Activated CD8-positive, alpha-beta memory T cell treated with anti-CD3 and anti-CD28 coated beads, Interleukin-2, amount 50 U/mL, for 1 hour (primary cell): Measurements from ENCODE around the gene NEU2.
"Not testable (repeated sequence)": the region's sequence is repeated elsewhere in the genome, so short reads cannot be mapped to it uniquely, and the experiment has no call there.

ENCODE experiments used
- DNase-seq: peaks from one replicate; pipeline ENCODE4 v3.0.0-alpha.2; 2020; ENCODE audit errors: extremely low read depth

NEU2 gene

DNA sequence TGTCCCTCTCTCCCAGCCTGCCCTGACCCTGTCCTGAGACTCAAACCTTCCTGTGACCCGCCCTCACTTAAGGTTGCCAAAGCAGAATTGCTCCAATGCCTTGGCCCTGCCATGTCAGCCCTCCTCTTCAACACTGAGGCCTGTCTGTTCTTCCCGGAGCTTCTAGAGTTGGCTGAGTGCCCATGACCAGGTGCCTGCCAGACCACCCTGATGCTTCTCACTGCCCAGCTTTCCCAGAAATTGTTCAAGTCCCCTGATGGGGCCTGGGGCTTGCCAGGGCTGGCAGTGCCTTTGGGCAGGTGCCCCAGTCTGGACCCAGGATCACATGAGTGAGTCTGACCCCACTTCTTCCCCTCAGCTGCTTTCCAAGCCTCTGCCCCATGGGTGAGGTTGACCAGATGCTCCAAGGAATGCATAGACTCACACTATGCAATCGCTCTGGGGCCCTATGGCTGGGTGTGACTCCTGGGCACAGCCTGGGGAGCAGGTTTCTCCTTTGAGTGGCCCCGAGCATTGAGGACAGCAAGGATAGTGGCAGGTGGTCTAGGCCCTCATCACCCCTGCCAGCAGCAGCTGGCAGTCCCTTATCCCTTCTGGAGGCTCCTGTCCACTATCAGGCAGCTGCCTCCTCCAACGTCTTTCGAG is 24.6 kb downstream of the NEU2 start:
- no peak for DNase-seq

DNA sequence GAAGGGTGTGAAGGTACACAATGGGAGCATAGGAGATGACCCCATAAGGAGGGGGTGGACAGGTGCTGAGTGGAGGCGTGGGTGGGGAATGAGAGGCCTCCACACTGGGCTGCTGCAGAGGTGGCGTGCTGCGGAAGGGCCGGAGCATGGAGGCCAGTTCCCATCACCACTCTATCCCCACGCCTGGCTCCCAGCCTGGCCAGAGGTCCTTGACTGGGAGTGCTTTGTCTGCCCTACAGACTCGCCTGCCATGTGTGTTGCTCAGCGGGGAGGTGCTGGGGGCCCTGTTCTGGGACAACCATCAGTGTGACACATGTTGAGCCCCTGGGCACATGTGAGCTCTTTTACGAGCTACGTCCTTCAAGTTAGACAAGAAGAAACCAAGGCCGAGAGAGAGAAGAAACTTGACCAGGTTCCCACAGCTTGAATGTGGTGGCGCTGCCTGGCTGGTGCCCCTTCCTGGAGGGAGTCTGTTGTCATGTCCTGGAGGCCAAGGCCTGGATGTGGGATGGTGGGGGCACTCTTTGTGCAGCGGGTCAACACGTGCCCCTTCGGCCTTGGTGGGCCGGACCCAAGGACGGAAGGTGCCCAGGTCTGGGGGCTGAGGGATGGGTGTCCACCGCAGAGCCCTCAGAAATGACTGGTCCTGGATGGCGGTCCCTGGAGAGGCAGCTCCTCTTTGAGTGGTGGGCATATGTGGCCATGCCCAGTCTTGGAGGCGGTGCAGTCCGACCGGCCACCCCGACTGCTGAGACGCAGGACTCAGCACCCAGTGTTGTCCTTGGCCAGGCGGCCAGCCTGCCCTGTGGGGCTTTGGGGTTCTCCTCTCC is 26.5 kb downstream of the NEU2 start:
- no peak for DNase-seq

- no peak for DNase-seq
Measured at GRCh38 chr2:233059547-233059796, 27.0 kb downstream of the NEU2 start.

DNA sequence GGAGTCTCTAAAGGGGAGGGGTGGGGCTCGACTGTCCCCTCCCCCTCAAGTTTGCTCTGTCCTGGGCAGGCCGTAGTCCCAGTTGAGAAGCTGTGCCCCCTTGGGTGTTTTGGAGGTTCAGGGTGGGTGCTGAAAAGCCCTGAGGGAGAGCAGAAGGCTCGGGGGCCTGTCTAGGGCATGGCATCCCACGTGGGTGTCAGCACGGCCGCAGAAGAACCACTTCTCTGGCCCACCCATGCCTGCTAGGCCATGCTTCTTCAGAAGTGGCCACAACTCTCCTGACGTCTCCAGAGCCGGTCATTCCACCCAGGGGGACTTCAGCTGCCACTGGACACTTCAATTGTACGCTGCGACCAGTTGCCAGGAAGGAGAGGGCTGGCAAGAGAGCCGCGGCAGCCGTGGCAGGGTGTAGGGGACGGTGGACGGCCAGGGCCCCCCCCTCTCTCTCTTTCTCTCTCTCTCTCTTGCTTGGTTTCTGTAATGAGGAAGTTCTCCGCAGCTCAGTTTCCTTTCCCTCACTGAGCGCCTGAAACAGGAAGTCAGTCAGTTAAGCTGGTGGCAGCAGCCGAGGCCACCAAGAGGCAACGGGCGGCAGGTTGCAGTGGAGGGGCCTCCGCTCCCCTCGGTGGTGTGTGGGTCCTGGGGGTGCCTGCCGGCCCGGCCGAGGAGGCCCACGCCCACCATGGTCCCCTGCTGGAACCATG is 27.5 kb downstream of the NEU2 start, which contains the start of gene INPP5D:
Gene INPP5D (plus strand): TSS at position 546 of the 704 bp plus-strand sequence. CDS start 137 bp downstream, at position 683.
- peak; percentile 58 for DNase-seq

GRCh38 chr2:233060501-233060979 is 28.1 kb downstream of the NEU2 start:
- DNase-seq = no peak

- no peak for DNase-seq
Measured at GRCh38 chr2:233060980-233061590, 28.6 kb downstream of the NEU2 start.

GRCh38 chr2:233061591-233062450 is 29.3 kb downstream of the NEU2 start:
- no peak for DNase-seq

GRCh38 chr2:233062451-233062850 is 30.0 kb downstream of the NEU2 start:
- no peak for DNase-seq

DNA sequence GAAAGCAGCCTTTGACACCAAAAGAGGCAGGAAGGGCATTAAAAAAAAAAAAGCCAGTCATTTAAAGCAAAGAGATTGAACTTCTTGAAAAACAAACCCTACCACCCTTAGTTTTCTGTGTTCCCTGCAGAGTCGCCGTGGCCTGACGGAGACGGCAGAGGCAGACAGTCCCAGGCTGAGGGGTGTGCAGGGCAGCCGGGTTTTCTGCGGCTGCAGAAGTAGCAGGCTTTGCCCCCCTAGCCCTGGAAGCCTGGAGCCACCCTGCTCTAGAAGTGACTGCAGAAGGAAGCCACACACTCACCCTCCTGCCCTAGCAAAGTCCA is 30.4 kb downstream of the NEU2 start:
- no peak for DNase-seq

GRCh38 chr2:233063269-233063975 is 30.9 kb downstream of the NEU2 start:
- no peak for DNase-seq

DNA sequence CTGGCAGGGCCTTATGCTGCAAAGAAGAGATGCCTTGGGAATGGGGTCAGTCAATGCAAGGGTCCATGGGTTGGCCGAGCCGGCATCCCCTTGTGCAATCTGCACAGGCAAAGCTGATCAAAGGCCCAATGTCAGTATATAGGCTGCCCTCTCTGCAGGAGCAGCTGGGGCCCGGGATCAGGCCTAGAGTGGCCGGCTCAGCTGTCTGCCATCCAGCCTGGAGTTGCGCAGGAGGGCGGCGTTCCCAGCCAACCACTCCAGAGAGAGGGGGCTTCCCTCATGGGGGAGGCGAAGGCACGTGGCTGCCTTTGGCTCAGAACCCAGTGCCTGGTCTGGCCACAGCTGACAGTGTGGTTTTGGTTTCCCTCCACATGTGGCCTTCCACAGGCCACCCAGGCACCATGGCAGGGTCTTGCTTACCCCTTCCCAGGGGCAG is 31.5 kb downstream of the NEU2 start:
- no peak for DNase-seq

GRCh38 chr2:233064530-233065199 is 32.2 kb downstream of the NEU2 start:
- no peak for DNase-seq

DNA sequence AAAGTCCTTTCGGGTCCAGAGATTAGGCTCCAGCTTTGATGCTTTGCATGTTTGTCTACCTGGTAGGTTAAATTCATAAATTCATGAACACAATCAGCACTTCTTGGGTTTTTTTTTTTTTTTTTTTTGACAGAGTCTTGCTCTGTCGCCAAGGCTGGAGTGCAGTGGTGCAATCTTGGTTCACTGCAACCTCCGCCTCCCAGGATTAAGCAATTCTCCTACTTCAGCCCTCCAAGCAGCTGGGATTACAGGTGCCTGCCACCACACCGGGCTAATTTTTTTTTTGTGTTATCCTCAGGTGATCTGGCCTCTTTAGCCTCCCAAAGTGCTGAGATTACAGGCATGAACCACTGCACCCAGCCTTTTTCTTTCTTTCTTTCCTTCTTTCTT is 32.7 kb downstream of the NEU2 start:
- DNase-seq = not testable (repeated sequence)

GRCh38 chr2:233065954-233066470 is 33.5 kb downstream of the NEU2 start:
- no peak for DNase-seq

- DNase-seq = no peak
Measured at GRCh38 chr2:233068762-233069418, 36.4 kb downstream of the NEU2 start.

- DNase-seq = no peak
Measured at GRCh38 chr2:233072838-233073237, 40.4 kb downstream of the NEU2 start.

GRCh38 chr2:233074106-233074505 is 41.6 kb downstream of the NEU2 start:
- no peak for DNase-seq

DNA sequence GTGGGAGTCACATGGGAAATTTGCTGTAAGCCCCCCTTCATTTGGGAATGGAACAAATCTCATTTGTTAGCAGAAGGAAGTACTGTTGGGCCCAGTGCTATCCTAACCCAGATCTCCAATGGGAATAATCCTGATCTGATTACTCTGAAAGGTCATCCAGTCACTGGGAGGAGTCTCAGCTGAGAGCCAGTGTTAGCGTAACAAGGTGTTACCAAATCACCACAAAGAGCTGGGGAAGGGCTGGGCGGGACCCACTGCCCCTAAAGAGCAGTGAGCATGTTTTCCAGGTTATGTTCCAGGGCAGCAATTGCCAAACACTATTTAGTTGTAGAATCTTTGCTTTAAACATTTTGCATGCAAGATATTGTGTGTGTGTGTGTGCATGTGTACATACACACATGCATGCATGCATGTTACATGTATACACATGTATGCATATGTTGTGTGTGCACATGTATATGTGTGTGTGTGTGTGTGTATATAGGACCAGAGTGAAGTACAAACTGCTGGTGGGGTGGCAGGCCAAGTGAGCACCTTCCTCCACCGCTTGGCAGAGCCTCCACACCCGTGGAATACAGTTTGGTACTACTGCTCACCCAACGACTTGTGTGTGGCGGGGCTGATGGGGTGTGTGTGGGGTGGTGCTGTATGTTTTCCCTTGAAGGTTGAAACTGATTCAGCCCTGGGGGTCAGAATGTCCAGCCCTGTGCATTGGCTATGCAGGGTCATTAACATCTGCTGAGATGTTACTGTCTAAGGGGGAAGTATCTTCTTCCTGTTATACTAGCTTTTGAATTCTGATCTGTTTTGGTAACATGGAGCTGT is 42.9 kb downstream of the NEU2 start:
- DNase-seq = no peak

DNA sequence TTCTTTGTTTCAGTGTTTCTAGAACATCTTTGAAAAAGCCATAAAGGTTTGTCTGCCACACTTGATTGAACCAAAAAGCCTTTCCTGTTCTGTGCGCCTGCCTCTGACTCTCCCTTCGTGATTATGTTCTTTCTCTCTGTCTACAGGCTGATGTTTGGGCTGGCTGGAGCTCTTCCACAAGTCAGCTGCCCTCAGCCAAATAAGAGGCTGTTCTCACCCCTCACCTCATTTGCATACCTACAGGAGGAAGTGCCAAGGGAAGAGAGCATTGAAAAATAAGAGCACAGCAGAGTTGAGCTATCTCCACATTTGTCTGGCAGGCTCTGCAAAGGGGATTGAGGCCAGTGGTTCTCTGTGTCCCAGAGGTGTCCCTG is 43.5 kb downstream of the NEU2 start:
- no peak for DNase-seq
